SH-SY5Y (cell line): Measurements from ENCODE around the gene CHRNG.

Experiments
- GATA2 ChIP-seq: IDR thresholded peaks from 2 replicates; pipeline ENCODE4 v1.6.1; 2011; ENCODE audit warnings: mild to moderate bottlenecking, low read depth, low read length
- GATA3 ChIP-seq: IDR thresholded peaks from 2 replicates; pipeline ENCODE4 v1.6.1; 2011; ENCODE audit warnings: low read depth, mild to moderate bottlenecking, low read length, moderate library complexity

DNA sequence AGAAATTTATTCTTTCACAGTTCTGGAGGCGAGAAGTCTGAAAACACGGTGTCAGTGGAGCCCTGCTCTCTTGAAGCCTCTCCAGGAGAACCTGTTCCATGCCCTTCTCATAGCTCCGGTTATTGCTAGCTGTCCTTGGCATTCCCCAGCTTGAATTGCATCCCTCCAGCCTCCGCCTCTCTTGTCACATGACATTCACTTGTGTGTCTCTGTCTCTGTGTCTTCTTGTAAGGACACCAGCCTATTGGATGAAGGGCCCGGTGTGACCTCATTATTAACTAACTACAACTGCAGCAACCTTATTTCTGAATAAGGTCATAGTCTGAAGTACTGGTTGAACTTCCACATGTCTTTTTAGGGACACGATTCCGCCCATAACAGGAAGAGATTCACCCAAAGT lies 23.9 kb upstream of the CHRNG start:
- TF ChIP-seq GATA3 (no peak), GATA2 (no peak)
